Stomach smooth muscle (tissue), 2 donors: ENCODE measurements around the gene ACP7.
"Not testable (repeated sequence)": the region's sequence is repeated elsewhere in the genome, so short reads cannot be mapped to it uniquely, and the experiment has no call there.

Experiments
- H3K27ac ChIP-seq: one replicate; pipeline ENCODE4 v1.7.0; 2013; ENCODE audit warnings: mild to moderate bottlenecking, low read length, inconsistent platforms
- H3K27me3 ChIP-seq, 2 donors: one replicate each; pipeline ENCODE4 v1.7.0; 2013; ENCODE audit warnings: low read length in 2 of 2; ENCODE audit not compliant: insufficient read depth in 2 of 2, control insufficient read depth in 1 of 2
- H3K36me3 ChIP-seq, 2 donors: one replicate each; pipeline ENCODE4 v1.7.0; 2013; ENCODE audit warnings: low read length in 2 of 2; ENCODE audit not compliant: control insufficient read depth in 2 of 2, insufficient read depth in 2 of 2
- H3K4me1 ChIP-seq: one replicate; pipeline ENCODE4 v1.7.0; 2013; ENCODE audit warnings: low read length; ENCODE audit not compliant: control insufficient read depth, insufficient read depth
- H3K4me3 ChIP-seq, 2 donors: one replicate each; pipeline ENCODE4 v1.7.0; 2013; ENCODE audit warnings: low read length in 2 of 2
- H3K9ac ChIP-seq, 2 donors: one replicate each; pipeline ENCODE4 v1.7.0; 2013; ENCODE audit warnings: low read length in 2 of 2, mild to moderate bottlenecking in 1 of 2
- H3K9me3 ChIP-seq, 2 donors: one replicate each; pipeline ENCODE4 v1.7.0; 2013; ENCODE audit warnings: low read length in 2 of 2; ENCODE audit not compliant: control insufficient read depth in 2 of 2
- donor health status: healthy.
- donor health status: Pancreatic carcinoma.

The ACP7 gene

GRCh38 chr19:39141929-39142328 lies 57.8 kb downstream of the ACP7 start:
- Histone ChIP-seq H3K36me3 (no peaks in the 10 kb centered on the region), H3K9me3 (peaks cover 0 to 2% of the 10 kb centered on the region in 2 donors), H3K9ac (no peak overlapping the region), H3K4me3 (no peak overlapping the region), H3K27ac (no peak overlapping the region), H3K27me3 (no peaks in the 10 kb centered on the region), H3K4me1 (peaks cover 54% of the 10 kb centered on the region)

DNA sequence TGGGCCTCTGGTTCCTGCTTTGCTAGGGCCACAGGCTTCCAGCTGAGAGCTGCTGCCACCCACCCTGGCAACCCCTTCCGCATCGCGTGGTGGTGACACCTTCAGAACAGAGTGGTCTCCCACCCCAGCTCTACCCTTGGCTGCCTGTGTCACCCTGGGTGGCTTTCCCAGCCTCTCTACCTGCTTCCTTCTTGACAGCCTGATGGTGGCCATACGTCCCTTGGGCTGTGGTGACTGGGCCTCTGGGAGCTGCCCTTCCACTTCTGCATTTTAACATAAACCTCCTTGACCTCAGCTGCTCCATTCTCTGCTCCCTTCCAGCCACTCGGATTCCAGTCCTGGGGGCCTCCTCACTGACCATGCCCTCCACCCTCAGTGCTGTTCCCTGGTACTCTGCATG lies 58.5 kb downstream of the ACP7 start:
- no peaks in the 10 kb centered on the region for H3K27me3 ChIP-seq
- H3K4me1 ChIP-seq = peaks cover 54% of the 10 kb centered on the region
- no peak overlapping the region for H3K27ac ChIP-seq
- H3K36me3 ChIP-seq = no peaks in the 10 kb centered on the region
- H3K9me3 ChIP-seq = peaks cover 0 to 2% of the 10 kb centered on the region in 2 donors
- H3K4me3 ChIP-seq = no peak overlapping the region
- H3K9ac ChIP-seq = no peak overlapping the region

DNA sequence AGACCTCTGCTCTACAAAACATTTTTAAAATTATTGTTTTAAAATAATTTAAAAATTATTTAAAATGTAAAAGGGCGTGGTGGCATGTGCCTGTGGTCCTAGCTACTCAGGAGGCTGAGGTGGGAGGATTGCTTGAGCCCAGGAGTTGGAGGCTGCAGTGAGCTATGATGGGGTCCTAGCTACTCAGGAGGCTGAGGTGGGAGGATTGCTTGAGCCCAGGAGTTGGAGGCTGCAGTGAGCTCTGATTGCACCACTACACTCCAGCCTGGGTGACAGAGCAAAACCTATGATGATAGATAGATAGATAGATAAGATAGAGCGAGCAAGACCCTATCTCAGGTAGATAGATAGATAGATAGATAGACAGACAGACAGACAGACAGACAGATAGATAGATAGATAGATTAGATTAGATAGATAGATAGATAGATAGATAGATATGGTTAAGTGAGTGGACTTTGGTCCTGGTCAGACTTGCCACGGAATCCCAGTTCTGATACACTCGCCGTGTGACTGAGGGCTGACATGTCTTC lies 59.7 kb downstream of the ACP7 start:
- H3K9me3 ChIP-seq, H3K36me3 ChIP-seq, H3K27me3 ChIP-seq: not testable (repeated sequence)
- Histone ChIP-seq H3K27ac (peak overlapping the region; percentile 88), H3K4me3 (peak overlapping the region in 1 of 2 donors; percentile 57), H3K9ac (peak overlapping the region; percentile 60 to 64), H3K4me1 (peaks cover 50% of the 10 kb centered on the region)

GRCh38 chr19:39144290-39145071 lies 60.3 kb downstream of the ACP7 start:
- Histone ChIP-seq H3K36me3 (peaks cover 0 to 3% of the 10 kb centered on the region in 2 donors), H3K4me3 (peak overlapping the region; percentile 16 to 57), H3K27me3 (no peaks in the 10 kb centered on the region), H3K4me1 (peaks cover 43% of the 10 kb centered on the region), H3K27ac (peak overlapping the region; percentile 88), H3K9ac (peak overlapping the region; percentile 60 to 64), H3K9me3 (no peaks in the 10 kb centered on the region)

- Histone ChIP-seq H3K4me3 (peak overlapping the region; percentile 16 to 57), H3K9ac (peak overlapping the region; percentile 60 to 64), H3K27ac (peak overlapping the region; percentile 88), H3K4me1 (peaks cover 34% of the 10 kb centered on the region), H3K27me3 (no peaks in the 10 kb centered on the region), H3K36me3 (peaks cover 0 to 3% of the 10 kb centered on the region in 2 donors), H3K9me3 (no peaks in the 10 kb centered on the region)
Measured at GRCh38 chr19:39145180-39145953, 61.2 kb downstream of the ACP7 start.

DNA sequence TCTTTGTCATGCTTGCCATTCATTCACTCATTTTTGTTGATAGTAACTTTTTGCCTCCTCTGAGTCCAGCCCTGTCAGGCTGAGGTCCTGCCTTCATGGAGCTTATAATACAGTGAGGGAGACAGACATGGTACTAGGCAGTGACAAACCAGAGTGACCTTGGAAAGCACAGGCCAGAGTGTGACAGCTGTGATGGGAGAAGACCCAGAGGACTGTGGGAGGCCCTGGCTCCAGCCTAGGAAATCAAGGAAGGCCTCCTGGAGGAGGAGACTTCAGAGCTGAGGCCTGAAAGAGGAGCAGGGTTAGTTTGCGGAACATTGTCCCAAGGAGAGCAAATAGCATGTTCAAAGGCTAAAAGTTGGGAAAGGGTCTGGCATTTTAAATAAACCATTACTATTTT lies 61.9 kb downstream of the ACP7 start:
- Histone ChIP-seq H3K36me3 (peaks cover 0 to 3% of the 10 kb centered on the region in 2 donors), H3K4me3 (peak overlapping the region in 1 of 2 donors; percentile 29), H3K27ac (peak overlapping the region; percentile 88), H3K4me1 (peaks cover 33% of the 10 kb centered on the region), H3K27me3 (no peaks in the 10 kb centered on the region), H3K9ac (peak overlapping the region in 1 of 2 donors; percentile 23), H3K9me3 (no peaks in the 10 kb centered on the region)

DNA sequence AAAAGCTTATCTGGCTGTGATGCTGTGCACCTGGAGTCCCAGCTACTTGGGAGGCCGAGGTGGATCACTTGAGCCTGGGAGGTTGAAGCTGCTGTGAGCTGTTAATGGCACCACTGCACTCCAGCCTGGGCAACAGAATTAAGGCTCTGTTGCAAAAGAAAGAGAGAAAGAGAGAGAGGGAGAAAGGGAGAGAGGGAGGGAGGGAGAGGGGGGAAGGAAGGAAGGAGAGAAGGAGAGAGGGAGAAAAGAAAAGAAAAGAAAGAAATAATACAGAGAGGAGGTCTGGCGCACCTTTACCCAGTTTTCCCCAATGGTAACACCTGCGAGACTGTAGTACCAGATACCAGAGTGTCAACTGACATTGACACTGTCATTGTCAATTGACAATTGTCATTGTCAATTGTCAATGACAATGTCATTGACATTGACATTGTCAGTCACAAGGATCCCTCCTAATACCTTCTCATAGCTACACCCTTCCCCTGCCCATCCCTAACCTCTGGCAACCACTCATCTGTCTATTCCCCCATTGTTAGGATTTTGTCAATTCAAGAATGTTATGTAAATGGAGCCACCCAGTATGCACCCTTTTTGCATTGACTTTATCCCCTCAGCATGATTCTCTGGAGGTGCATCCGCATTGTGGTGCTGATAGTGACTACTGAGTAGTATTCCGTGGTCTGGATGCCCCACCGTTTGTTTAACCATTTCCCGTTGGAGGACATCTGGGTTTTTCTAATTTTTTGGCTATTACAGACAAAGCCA lies 62.7 kb downstream of the ACP7 start:
- peak overlapping the region; percentile 88 for H3K27ac ChIP-seq
- no peaks in the 10 kb centered on the region for H3K9me3 ChIP-seq
- H3K4me3 ChIP-seq = no peak overlapping the region
- no peaks in the 10 kb centered on the region for H3K27me3 ChIP-seq
- no peak overlapping the region for H3K9ac ChIP-seq
- peaks cover 33% of the 10 kb centered on the region for H3K4me1 ChIP-seq
- H3K36me3 ChIP-seq = peaks cover 0 to 3% of the 10 kb centered on the region in 2 donors

DNA sequence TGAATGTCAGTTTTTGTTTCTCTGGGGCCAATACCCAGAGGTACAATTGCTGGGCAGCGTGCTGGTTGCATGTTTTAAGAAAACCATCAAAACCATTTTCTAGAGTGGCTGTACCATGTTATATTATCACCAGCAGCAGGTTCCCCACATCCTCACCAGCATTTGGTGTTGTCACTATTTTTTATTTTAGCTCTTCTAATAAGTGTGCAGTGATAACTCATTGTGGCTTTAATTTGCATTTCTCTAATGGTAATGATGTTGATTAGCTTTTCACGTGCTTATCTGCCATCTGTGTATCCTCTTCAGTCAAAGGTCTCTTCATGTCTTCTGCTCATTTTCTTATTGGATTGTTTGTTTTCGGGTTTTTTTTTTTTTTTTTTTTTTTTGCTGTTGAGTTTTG lies 63.3 kb downstream of the ACP7 start:
- peaks cover 0 to 3% of the 10 kb centered on the region in 2 donors for H3K36me3 ChIP-seq
- H3K4me1 ChIP-seq = peaks cover 33% of the 10 kb centered on the region
- no peak overlapping the region for H3K4me3 ChIP-seq
- no peaks in the 10 kb centered on the region for H3K9me3 ChIP-seq
- no peak overlapping the region for H3K9ac ChIP-seq
- H3K27me3 ChIP-seq = no peaks in the 10 kb centered on the region
- H3K27ac ChIP-seq = peak overlapping the region; percentile 88

- H3K9ac ChIP-seq = no peak overlapping the region
- peaks cover 0 to 3% of the 10 kb centered on the region in 2 donors for H3K36me3 ChIP-seq
- no peaks in the 10 kb centered on the region for H3K27me3 ChIP-seq
- H3K4me1 ChIP-seq = peaks cover 30% of the 10 kb centered on the region
- H3K4me3 ChIP-seq = no peak overlapping the region
- H3K27ac ChIP-seq = no peak overlapping the region
- no peaks in the 10 kb centered on the region for H3K9me3 ChIP-seq
Measured at GRCh38 chr19:39148939-39149529, 64.9 kb downstream of the ACP7 start.

DNA sequence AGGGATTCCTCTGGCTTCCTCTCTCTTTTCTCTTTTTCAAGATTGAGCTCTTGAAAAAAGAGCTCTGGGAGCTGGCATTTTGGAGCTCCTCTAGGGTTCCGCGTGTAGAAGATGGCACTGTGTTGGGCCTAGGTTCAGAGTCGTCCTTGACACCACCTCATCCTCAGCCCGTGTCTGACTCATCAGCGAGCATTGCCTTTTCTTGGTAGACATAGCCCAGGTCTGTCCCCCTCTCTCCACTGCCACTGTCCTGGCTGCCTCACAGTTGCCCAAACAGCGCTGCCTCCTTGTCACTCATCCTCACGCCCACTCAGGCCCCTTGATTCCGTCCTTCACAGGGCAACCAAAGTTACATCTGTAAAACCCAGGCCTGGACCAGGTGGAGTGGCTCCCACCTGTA lies 66.1 kb downstream of the ACP7 start:
- H3K9ac ChIP-seq = no peak overlapping the region
- peaks cover 18% of the 10 kb centered on the region for H3K4me1 ChIP-seq
- H3K36me3 ChIP-seq = peaks cover 0 to 3% of the 10 kb centered on the region in 2 donors
- H3K9me3 ChIP-seq = no peaks in the 10 kb centered on the region
- no peak overlapping the region for H3K27ac ChIP-seq
- H3K4me3 ChIP-seq = no peak overlapping the region
- no peaks in the 10 kb centered on the region for H3K27me3 ChIP-seq
